Activated CD8-positive, alpha-beta T cell treated with anti-CD3 and anti-CD28 coated beads for 36 hours (primary cell): Measurements from ENCODE around the gene RASA2. TPM values are rescaled to one million over a fixed set of nuclear protein-coding genes. Genes with fewer than 3 reads are reported as not detected.
"Not testable (repeated sequence)": the region's sequence is repeated elsewhere in the genome, so short reads cannot be mapped to it uniquely, and the experiment has no call there.

Experiments used
- ATAC-seq: fragments of 200-7000 bp; cut with Tn5 transposase; one replicate; pipeline ENCODE4 v1.10.0; 2021; ENCODE audit warnings: mild to moderate bottlenecking, moderate library complexity
- CTCF ChIA-PET: fragments of 350-600 bp; sonication (Branson Sonifier 250); formaldehyde crosslinking; loops from one replicate; lab custom pipeline; 2021; ENCODE audit warnings: antibody characterized with exemption; lab: Charles Lee
- POLR2A ChIA-PET: fragments of 350-600 bp; sonication (Branson Sonifier 250); formaldehyde crosslinking; loops from one replicate; lab custom pipeline; 2021; ENCODE audit warnings: antibody characterized with exemption; lab: Charles Lee
- DNase-seq: peaks from one replicate; pipeline ENCODE4 v3.0.0-alpha.2; 2020
- H3K27ac Mint-ChIP-seq: one replicate; pipeline ENCODE4 v1.8.0; 2021; ENCODE audit warnings: mild to moderate bottlenecking, mixed read lengths
- H3K27me3 Mint-ChIP-seq: one replicate; pipeline ENCODE4 v1.8.0; 2021; ENCODE audit warnings: mixed read lengths
- H3K36me3 Mint-ChIP-seq: one replicate; pipeline ENCODE4 v1.8.0; 2021; ENCODE audit warnings: low read depth, mixed read lengths
- H3K4me1 Mint-ChIP-seq: one replicate; pipeline ENCODE4 v1.8.0; 2021; ENCODE audit warnings: low read depth, mixed read lengths
- H3K4me3 Mint-ChIP-seq: one replicate; pipeline ENCODE4 v1.8.0; 2021; ENCODE audit warnings: mild to moderate bottlenecking, moderate library complexity, mixed read lengths
- H3K9me3 Mint-ChIP-seq: one replicate; pipeline ENCODE4 v1.8.0; 2021; ENCODE audit warnings: mixed read lengths
- CTCF ChIP-seq: fragments of 200-600 bp; IDR thresholded peaks from one replicate; pipeline ENCODE4 v1.8.0; 2022; ENCODE audit warnings: antibody characterized with exemption, mild to moderate bottlenecking
- intact Hi-C: fragments of 100-400 bp; cut with micrococcal nuclease; formaldehyde crosslinking; loops from one replicate; pipeline ENCODE4 v1.10.0; 2022
- total RNA-seq, 2 experiments: library from RNA; stranded (reverse); gene quantifications; one replicate each; pipeline ENCODE4 v1.2.3, GENCODE V29; 2021

RASA2 gene
- total RNA-seq, 2 experiments from 2014 or later: 35.4 to 41.5 TPM

- no peak overlapping the region for H3K4me3 Mint-ChIP-seq
- ChIA-PET CTCF (interaction anchor here (1.1 to 6.0 kb wide), 4 partner anchors 10 to 83 kb away, joined by 3 to 31 read pairs (median 19); no protein-coding TSS in a partner anchor), POLR2A (interaction anchor here (1.0 kb wide), 1 partner anchor 9 kb away, joined by 7 read pairs; the partner anchor contains the start of gene RASA2)
- H3K4me1 Mint-ChIP-seq: peaks cover 41% of the 10 kb centered on the region
- ATAC-seq (no peak), DNase-seq (no peak)
- H3K9me3 Mint-ChIP-seq: no peaks in the 10 kb centered on the region
- no peaks in the 10 kb centered on the region for H3K36me3 Mint-ChIP-seq
- intact Hi-C loops: no loop called here
- no peak for TF ChIP-seq CTCF
- H3K27me3 Mint-ChIP-seq: no peaks in the 10 kb centered on the region
- no peak overlapping the region for H3K27ac Mint-ChIP-seq
These were observed 8.7 kb upstream of the RASA2 start for GRCh38 chr3:141478139-141478538.

- not testable (repeated sequence) for H3K9me3 Mint-ChIP-seq
- CTCF ChIA-PET: interaction anchor here (1.1 to 6.0 kb wide), 5 partner anchors 9 to 166 kb away, joined by 3 to 31 read pairs (median 4); no protein-coding TSS in a partner anchor
- POLR2A ChIA-PET: interaction anchor here (0.6 to 1.0 kb wide), 3 partner anchors 8 to 45 kb away, joined by 3 to 7 read pairs (median 3); partner anchors contain the start of gene RASA2
These were observed 8.0 kb upstream of the RASA2 start for GRCh38 chr3:141478840-141479239.

GRCh38 chr3:141482245-141482922, 4.4 kb upstream of the RASA2 start:
- no peak overlapping the region for H3K27ac Mint-ChIP-seq
- POLR2A ChIA-PET: interaction anchor here (2.0 kb wide), 1 partner anchor 16 kb away, joined by 5 read pairs; no protein-coding TSS in a partner anchor

More at GRCh38 chr3:141478840-141479239, 8.0 kb upstream of the RASA2 start:
- H3K27me3 Mint-ChIP-seq, H3K4me3 Mint-ChIP-seq, intact Hi-C loops, ATAC-seq, DNase-seq, H3K36me3 Mint-ChIP-seq, H3K27ac Mint-ChIP-seq: not testable (repeated sequence)
- peaks cover 44% of the 10 kb centered on the region for H3K4me1 Mint-ChIP-seq

GRCh38 chr3:141484701-141485287, 2.0 kb upstream of the RASA2 start:
- Mint-ChIP-seq H3K36me3 (peaks cover 16% of the 10 kb centered on the region), H3K27me3 (no peaks in the 10 kb centered on the region), H3K27ac (peak overlapping the region; percentile 82), H3K4me3 (peak overlapping the region; percentile 1), H3K4me1 (peaks cover 40% of the 10 kb centered on the region), H3K9me3 (no peaks in the 10 kb centered on the region)
- DNase-seq (no peak), ATAC-seq (no peak)
- intact Hi-C loops: loop anchor here (5.0 kb wide), 1 partner anchor 68 kb away; no protein-coding TSS in a partner anchor
- CTCF ChIA-PET: interaction anchor here (0.6 to 8.2 kb wide), 4 partner anchors 32 to 180 kb away, joined by 3 to 74 read pairs (median 3); no protein-coding TSS in a partner anchor
- POLR2A ChIA-PET: interaction anchor here (1.0 to 1.5 kb wide), 2 partner anchors 9 to 14 kb away, joined by 3 read pairs; no protein-coding TSS in a partner anchor
- no peak for TF ChIP-seq CTCF

More at GRCh38 chr3:141482245-141482922, 4.4 kb upstream of the RASA2 start:
- CTCF ChIA-PET: interaction anchor here (1.0 to 8.2 kb wide), 3 partner anchors 9 to 77 kb away, joined by 7 to 74 read pairs (median 31); no protein-coding TSS in a partner anchor
- DNase-seq (no peak), ATAC-seq (no peak)
- H3K4me3 Mint-ChIP-seq: no peak overlapping the region
- H3K9me3 Mint-ChIP-seq: no peaks in the 10 kb centered on the region
- intact Hi-C loops: no loop called here
- no peaks in the 10 kb centered on the region for H3K36me3 Mint-ChIP-seq
- H3K4me1 Mint-ChIP-seq: peaks cover 34% of the 10 kb centered on the region
- TF ChIP-seq CTCF: no peak
- H3K27me3 Mint-ChIP-seq: no peaks in the 10 kb centered on the region
